ENCODE measurements around the gene SP140L.
"Not testable (repeated sequence)": the region's sequence is repeated elsewhere in the genome, so short reads cannot be mapped to it uniquely, and the experiment has no call there.

Gene SP140L

DNA sequence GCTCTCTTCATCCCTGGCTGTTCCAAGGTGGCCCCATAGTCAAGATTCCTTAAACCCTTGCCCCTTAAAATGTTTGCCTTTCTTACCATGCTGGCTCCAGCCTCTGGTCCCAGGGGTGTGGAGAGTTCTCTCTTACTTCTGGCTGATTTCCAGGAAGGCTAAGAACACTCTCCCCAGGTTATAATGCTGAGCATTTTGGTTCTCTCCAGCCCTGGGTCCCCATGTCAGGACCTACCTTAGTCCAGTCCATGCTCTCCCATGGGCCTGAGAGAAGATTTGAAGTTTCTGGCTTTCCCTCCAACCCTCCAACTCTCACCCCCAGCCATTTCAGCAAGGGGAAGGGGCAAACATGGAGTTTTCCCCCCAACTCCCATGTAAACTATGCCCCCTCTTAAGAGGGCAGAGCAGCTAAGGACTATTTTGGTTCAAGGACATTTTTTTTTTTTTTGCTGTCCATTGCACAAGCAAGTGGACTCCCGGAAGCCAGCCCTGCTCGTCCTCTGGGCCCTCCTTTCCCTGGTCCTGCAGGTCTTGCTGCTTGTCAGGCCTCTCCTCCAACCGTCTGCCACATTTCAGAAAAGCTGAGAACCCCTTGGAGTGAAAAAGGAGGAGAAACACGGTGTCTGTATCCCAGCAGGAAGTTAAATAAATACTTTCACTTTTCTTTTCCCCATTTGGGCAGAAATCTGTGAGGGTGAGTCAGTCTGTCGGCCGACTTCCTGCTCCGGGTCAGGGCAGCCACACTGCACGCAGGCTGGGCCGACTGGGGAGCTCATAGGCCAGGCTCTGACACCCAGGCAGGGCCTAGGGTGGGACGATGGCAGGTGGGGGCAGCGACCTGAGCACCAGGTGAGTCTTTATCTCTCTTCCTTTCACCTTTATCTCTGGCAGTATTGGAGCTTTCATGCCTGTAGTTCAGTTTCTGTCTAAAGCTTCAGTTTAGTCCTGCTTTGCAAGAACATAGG lies at the start of gene SP140L:
Gene SP140L (plus strand): TSS at position 741 of the 965 bp plus-strand sequence. CDS start 77 bp downstream, at position 818.
- DNase-seq (peak; percentile 82), ATAC-seq (peak; percentile 99)

DNA sequence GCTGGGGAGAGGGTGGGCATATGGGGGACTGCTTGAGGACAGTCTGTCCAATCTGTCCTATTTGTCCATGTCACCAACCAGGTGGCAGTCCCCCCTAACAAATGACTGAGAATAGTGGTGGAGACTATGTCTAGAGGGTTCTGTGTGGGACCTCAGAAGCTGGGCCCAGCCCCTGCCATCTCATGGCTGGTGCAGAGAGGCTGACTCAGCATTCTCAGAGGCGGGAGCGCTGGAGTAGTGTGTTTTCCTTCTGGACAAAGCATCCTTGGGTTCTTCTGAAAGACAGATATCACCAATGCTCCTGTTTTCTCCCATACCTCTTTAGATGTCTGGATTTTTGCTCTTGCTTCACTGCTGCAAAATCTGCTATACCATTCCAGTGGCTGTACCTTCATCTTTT lies 44.1 kb upstream of the SP140L start:
- no peak for ATAC-seq
- DNase-seq = no peak

DNA sequence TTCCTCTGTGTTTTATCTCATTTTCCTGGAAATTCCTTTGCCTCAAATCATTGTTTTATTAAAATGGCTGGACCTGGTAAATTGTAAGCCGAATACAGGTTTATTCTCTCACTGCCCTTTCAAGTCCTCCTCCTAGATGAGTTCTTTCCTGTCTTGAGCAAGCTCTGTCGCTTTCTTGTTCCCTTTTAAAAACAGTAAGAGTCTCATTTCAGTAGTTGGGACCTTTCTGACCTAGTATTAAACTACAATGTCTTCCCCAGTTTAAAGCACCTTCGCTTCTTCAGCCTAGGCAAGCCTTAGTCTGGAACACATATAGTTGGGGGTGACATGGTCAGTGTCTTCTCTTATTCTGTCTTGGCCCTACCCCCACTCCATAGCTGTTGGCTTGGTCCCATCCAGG lies 40.9 kb upstream of the SP140L start:
- DNase-seq = no peak
- ATAC-seq = no peak

DNA sequence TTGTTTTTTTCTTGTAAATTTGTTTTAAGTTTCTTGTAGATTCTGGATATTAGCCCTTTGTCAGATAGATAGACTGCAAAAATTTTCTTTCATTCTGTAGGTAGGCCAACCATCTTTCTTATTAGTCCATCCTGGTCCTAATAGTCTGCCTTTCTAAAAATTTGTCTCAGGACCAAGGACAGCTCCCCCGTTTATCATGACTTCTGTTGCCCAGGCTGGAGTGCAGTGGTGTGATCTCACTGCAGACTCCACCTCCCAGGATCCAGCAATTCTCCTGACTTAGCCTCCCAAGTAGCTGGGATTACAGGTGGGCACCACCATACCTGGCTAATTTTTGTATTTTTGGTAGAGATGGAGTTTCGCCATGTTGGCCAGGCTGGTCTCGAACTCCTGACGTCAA lies 37.7 kb upstream of the SP140L start:
- not testable (repeated sequence) for DNase-seq, ATAC-seq

DNA sequence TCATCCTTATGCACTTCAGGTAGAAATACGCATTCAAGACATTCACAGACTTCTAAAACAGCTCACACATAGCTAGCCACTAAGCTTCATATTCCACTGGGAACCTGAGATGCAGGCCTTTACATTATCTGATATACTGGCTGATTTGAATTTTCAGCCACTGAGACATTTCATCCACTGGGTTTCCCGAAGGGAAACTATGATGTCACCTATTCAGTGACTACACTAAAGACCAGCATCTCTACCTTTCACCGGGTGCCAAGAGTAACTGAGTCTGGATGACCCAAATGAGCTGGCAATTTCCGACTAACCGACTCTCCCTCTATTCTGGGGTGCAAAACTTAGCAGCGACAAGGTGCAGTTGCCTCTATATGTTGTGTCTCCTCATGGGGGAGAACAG lies 31.8 kb upstream of the SP140L start:
- ATAC-seq = no peak
- no peak for DNase-seq

DNA sequence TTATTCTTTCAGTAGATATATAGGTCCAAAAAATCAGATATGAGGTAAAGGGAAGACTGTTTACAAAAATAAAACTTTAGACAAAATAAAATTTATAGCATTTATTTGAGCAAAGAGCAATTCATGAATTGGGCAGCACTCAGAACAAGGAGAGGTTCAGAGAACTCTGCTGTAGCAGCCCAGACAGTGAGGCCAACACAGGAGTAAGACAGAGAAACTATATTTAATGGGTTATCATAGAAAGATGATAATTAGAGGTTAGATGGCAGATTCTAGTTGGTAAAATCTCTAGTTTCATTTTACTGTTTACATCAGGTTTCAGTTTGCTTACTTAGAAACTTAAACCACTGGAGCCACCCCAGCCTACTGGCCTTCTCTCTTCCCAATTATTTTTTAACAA lies 30.1 kb upstream of the SP140L start:
- ATAC-seq = no peak
- DNase-seq = no peak

DNA sequence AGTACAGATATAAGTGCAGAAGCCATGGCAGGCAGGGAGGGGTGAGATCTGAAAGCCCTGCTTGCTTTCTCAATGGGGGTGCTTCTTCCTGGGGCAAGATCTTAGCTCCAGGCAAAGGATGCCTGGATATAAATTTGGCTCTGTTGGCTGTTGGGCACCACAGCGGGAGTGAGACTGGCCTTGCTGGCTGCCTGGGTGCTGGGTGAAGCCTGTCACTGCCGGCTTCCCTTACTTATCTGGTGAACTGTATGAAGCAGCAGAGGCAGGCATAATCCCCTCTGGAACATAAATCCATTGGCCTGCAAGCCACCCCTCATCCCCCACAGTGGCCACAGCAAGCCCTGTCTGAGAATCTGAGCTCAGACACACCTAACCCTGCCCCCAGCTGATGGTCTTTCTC lies 27.4 kb upstream of the SP140L start:
- no peak for DNase-seq
- ATAC-seq = no peak

DNA sequence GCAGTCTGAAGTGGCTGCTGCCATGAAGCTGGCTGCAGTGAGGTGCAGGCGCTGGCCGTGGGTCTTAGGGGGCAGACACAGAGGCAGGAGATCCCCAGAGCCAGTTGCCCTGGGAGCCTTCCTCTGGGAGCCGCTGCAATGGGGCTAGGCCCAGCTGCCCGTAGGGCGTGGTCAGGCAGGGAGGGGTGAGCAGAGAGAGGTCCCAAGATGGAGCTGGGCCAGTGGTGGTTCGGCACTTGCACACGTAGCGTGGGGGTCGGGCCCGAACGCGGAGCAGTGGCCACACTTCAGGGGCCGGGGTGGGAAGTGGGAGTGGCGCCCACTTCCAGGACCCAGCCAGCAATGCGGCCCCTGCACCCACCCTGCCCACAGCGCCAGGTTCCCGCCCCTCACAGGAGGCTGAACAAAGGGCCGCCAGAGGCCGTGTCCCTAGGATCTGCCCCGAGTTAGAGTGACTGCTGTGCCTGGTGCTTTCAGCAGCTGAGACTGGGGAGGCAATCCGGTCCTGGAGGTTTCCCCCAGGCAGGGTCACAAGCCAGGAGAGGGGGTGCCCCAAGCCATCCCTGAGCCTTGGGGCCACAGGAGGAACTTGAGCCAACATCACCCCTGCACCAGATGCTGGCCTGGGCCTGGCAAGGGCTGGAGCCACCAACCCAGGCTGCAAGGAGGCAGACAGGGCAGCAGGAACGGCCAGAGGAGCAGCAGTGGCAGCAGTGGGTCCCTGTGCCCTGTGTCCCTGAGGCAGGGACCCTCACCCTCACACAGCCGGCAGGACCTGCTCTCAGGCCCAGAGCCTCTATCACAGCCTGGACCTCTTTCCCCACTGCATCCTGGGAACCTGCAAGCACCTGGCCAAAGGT lies 21.3 kb upstream of the SP140L start:
- ATAC-seq (no peak), DNase-seq (no peak)

DNA sequence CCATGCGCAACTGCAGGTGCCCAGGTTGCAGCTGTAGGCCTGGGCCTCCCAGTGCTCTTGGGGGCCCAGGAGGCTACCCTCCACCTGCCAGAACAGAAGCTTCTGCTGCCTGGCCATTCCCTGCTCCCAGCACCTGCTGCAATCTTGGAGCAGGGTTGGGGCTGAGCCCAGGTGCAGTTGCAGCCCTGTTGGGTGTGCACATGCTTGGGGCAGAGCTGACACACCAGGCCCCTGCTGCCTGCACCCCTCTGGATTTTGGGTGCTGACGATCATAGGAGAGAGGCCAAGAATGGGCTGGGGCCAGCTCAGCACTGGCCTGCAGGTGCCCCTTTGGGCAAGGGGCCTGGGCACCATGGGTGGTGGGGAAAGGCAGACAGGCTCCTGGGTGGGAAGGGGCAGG lies 20.5 kb upstream of the SP140L start:
- no peak for DNase-seq
- peak; percentile 15 for ATAC-seq

DNA sequence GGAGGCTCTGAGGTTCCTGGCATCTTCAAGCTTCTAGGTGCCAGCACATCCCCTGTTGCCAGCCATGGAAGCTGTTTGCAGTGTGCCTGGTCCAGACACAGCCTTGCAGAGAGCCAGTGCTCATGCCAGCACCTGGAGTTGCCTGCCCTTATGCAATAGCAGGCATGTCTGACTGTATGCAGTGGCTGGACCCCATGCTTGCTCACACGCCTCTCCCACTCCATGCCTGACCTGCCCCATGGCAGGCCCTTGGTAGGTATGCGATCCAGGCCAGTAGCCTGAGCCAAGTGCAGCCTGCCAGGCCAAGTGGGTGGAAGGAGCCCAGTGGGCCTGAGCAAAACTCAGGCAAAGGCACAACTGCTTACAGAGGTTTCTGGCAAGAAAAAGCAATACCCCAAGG lies 19.5 kb upstream of the SP140L start:
- ATAC-seq (peak; percentile 10), DNase-seq (no peak)

DNA sequence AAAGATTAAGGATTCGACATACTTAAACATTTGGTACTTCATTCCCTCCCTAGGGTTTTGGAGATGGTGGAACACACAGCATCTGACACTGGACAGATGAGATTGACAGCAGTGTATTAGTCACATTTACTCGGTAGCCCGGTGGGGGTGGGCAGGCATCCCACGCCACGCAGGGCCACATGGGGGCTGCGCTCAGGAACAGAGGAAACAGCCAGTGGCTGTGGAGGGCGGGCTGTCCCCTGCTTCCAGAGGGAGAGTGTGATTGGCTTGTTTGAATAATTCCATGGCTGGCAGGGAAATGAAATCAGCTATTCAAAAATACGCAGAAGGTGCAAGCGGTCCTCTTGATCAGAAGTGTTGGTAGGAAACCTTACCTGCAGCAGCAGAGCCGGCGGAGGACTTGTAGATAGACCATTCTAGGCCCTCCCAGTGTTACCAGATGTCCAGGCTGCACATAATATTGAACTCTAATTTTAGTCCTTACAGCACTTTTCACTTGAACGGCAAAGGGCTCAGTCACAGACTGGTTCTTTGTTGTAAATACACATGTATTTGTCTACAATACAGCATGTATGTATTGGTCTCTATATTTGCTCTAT lies 18.5 kb upstream of the SP140L start:
- DNase-seq (no peak), ATAC-seq (no peak)

DNA sequence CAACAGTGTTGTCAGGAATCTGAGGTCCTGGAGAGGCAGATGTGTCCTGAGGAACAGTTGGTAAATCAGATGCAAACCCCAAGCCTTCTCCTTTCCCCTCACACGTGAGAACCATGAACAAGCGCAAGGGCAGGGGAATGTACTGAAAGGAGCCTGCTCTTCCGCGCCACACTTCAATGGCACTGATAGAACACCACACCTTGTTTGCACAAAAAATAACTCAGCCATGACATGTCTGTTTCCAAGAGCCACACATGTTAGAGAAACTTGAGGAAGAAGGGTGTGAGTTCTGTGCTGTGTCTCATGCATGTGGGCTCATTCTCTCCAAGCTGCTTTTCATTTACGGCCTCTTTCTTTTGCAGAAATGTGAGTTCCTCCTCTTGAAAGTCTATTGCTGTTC lies 16.2 kb upstream of the SP140L start:
- DNase-seq, ATAC-seq: not testable (repeated sequence)

DNA sequence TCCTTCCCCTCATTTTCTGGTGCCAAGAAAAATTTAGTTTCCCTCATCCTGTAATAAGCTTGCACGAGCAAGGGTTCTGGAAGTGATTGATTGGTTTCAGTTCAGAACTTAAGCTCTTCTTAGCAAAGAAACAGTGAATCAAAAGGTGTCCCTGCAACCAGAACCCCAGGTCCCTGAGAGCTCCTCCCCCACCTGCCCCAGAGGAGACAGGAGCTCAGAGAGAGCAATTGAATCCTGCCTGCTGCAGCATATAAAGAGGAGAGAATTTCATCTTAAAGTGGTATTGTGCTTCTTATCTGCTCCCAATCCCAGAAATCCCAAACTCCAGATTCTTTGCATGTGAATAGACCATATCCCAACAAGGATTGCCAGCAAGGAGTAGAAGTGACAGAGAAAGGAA lies 15.4 kb upstream of the SP140L start:
- DNase-seq, ATAC-seq: not testable (repeated sequence)

DNA sequence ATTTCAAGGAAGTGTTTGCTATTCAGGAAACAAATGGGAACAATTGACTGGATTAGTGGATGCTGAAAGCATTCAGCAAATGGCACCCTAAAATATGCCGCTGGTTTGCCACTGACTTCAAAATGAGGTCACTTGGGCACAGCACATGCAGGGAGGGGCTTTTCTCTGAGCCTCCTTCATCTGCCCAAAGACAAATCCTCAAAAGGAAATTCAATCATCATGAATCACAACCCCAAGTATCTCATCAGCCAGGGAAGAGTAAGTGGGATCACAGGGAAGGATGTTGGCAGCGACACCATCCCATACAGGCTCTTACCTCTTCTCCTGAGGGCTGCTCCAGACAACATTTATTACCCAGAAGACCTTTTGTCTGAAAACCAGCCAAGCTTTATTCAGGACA lies 14.4 kb upstream of the SP140L start:
- no peak for ATAC-seq
- DNase-seq = no peak

DNA sequence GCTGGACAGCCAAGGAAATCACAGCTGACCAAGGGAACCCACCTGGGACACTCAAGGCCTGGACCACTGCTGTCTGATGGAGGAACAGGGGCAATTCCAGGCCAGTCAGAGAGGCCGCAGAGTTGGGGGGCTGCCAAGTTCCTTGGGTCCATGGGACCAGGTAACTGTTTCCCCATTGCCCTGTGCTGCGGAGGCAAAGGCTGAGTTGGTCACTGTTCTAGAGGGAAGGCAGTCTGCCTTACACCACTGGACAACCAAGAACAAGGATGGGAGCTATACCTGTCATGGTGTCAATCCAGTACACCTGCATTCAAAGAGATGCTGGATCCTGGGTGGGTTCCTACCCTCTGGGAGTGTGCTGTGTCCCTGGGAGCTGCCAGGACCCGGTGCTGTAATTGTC lies 9.6 kb upstream of the SP140L start:
- ATAC-seq (no peak), DNase-seq (no peak)

DNA sequence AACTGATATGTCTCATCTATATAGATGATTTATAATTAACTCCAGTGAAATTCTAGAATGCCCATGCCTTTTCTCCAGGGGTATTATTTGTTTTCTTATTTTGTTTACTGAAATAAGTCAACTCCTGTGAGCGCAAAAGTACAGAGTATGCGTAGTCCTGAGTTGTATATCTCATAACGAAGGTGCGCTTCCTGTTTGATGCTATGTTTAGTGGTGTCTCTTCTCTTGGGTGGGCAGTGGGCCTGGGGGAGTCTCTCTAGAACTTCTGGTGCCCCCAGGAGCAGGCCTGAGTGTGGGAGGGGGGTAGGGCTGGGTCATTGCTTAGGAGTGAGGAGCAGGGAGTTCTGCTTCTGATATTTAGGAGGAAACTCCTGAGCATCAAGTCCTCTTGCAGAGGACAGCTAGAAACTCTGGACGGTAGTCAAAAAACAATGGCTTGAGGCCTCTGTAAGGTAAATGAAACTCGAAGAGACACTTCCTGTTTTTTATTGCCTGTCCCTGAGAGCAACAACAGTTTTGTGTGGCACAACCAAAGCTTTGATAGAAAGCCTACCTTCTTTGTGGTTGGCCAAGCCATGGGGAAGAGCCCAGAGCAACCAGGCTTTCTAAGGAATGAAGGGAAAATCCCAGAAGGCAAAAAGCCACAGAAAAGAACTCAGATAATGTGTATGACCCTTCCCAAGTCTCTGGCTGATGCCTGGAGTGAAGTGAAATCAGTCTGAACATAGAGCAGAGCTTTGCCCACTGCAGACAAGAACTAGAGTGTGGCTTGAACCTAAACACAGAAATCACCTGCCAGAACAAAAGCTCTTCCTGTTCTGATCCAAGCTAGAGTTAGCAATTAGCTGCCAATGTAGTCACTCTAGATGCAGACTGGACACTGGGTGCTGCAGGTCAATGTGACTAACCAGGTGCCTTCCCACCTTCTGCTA lies 8.5 kb upstream of the SP140L start:
- DNase-seq (no peak), ATAC-seq (no peak)

DNA sequence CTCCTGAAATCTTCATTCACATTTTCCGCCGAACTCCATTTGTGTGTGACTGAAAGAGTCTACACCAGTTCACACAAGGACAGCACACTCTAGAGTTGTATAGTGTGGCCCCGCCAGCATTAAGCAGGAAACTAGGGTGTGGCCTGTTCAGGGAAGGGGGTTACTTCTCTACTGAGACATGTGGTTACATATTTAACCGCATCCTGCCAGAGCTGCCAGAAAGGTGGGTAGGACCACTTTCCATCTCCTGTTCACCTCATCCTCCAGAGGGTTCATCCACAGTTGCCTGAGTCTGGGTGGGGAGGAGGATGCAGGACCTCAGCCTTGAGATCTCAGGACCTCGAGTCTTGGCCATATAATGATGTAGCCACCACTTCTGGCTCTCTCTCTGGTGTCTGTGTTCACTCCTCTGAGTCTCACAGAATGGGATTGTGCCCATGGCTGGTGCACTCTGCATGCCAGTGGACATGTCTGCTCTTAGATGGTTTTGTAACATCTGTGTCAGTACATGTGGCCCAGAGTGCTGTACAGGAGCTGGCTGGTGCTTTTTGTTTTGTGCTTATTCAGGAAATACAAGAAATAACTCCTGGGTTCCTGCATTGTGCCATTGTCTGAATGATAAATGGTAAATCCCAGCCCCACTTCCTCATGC lies 7.7 kb upstream of the SP140L start:
- DNase-seq (peak; percentile 66), ATAC-seq (peak; percentile 97)

DNA sequence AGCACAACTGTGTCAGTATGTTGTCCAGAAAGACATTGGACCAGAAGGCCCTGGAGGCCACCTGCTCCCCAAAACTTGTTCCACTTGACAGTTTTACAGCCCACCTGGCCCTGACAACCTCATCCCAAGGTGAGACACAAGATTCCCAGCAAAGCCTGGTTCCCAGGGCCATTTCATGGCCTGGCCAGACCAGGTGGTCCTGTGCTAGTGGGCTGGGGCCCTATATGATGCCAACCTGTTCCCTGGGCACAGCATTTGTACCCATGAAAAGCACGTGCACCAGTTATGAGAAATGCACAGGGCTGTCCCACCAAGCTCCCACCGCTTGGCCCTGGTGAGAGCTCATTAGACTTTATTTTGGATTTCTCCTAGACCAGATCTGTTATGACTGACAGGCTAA lies 6.0 kb upstream of the SP140L start:
- ATAC-seq = no peak
- DNase-seq = no peak

DNA sequence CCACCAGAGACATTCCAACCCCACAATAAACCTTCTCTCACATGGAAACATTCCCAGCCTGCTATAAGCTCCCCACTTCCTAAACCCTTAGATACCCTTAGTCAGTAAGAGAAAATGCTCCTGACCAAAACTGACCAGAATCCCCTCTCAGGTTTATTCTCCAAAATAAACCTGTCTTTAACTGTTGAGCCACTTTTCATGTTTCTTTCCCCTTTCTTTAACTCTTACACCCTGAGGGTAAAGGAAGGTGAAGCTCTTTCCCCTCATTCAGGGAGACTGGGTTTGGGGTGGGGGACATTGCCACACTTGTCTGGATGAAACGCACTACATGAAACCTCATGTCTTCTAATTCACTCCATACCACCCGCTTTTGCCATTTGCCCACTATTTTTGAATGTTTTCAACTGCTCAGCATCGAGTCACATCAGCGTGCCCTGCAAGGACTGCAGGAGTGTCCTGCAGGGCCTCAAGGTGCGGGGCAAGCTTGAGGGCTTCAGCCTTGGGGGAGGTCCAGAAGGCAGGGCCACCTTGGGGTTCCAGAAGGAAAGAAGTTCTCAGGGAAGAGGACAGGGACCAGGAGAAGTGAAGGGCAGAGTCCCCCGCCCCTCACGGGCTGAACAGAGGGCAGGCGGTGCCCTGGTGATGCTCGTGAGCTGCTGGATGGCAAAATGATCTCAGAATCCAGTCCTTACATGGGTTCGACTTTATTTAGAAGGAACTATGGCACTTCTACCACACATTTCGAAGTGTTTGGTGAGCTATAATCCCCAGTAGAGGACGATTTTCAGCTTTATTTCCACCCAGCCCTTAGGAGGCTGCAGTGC lies 4.2 kb upstream of the SP140L start:
- no peak for ATAC-seq

More for the DNA sequence above, 4.2 kb upstream of the SP140L start:
- DNase-seq = no peak

All from stimulated activated naive CD8-positive, alpha-beta T cell treated with anti-CD3 and anti-CD28 coated beads, Interleukin-15, Interleukin-2, amounts not matched to agents 100 U/mL and 50 U/mL, for 24 hours (primary cell).